K562 (cell line): ENCODE data around the gene SLC22A23. TPM values are rescaled to one million over a fixed set of nuclear protein-coding genes. Genes with fewer than 3 reads are reported as not detected.
A peak's percentile ranks its signal among the peaks of the same experiment; 100 is the strongest.

ENCODE experiments used
- ATF1 ChIP-seq, 2 experiments: fragments of 450-650 bp in 1 of 2; IDR thresholded peaks; 2 replicates each; pipeline ENCODE4 v1.6.1; 2016; ENCODE audit warnings: missing compliant biosample characterization in 1 of 2, missing genetic modification characterization in 1 of 2
- HDAC2 ChIP-seq: fragments of 450-650 bp; IDR thresholded peaks from 2 replicates; pipeline ENCODE4 v1.6.1; 2016; ENCODE audit warnings: mild to moderate bottlenecking
- MAFF ChIP-seq: IDR thresholded peaks from 2 replicates; pipeline ENCODE4 v1.6.1; 2012; ENCODE audit warnings: low read length, improper control_type of control experiment
- MAZ ChIP-seq, 2 experiments: fragments of 450-650 bp in 1 of 2; sonication (generic) in 1 of 2; formaldehyde crosslinking; IDR thresholded peaks in 1 of 2; conservative IDR thresholded peaks in 1 of 2; 2 replicates each; pipeline versions ENCODE4 v1.4.0 to v1.5.0; 2020; ENCODE audit warnings: mild to moderate bottlenecking in 1 of 2, missing genetic modification reagents in 1 of 2
- NR3C1 ChIP-seq: sonication (generic); formaldehyde crosslinking; IDR thresholded peaks from 2 replicates; pipeline ENCODE4 v1.8.1; 2022; ENCODE audit warnings: missing genetic modification reagents
- POLR2G ChIP-seq: fragments of 200-400 bp; formaldehyde crosslinking; IDR thresholded peaks from 2 replicates; pipeline ENCODE4 v1.6.1; 2017; ENCODE audit warnings: low read depth, mild to moderate bottlenecking, antibody characterized with exemption, low read length, moderate library complexity
- POLR3A ChIP-seq: IDR thresholded peaks from 2 replicates; pipeline ENCODE4 v1.6.1; 2011; ENCODE audit warnings: borderline replicate concordance, mild to moderate bottlenecking, moderate library complexity; ENCODE audit not compliant: insufficient read length, insufficient read depth; ENCODE audit errors: extremely low read depth
- PYGO2 ChIP-seq: fragments of 450-650 bp; IDR thresholded peaks from 2 replicates; pipeline ENCODE4 v1.6.1; 2016; ENCODE audit warnings: mild to moderate bottlenecking, missing genetic modification characterization, moderate library complexity, missing compliant biosample characterization
- RBM34 ChIP-seq: fragments of 200-400 bp; formaldehyde crosslinking; IDR thresholded peaks from 2 replicates; pipeline ENCODE4 v1.6.1; 2018; ENCODE audit warnings: low read length, borderline replicate concordance; ENCODE audit not compliant: insufficient read depth
- ZFP36 ChIP-seq: fragments of 150-350 bp; IDR thresholded peaks from 2 replicates; pipeline ENCODE4 v1.6.1; 2018; ENCODE audit warnings: low read length, low read depth; ENCODE audit not compliant: partially characterized antibody
- ZNF445 ChIP-seq: fragments of 250-450 bp; sonication (Bioruptor Pico); IDR thresholded peaks from 2 replicates; pipeline ENCODE4 v1.4.0; 2020; ENCODE audit warnings: low read depth, mild to moderate bottlenecking, moderate library complexity
- ZNF561 ChIP-seq: fragments of 450-650 bp; formaldehyde crosslinking; conservative IDR thresholded peaks from 2 replicates; pipeline ENCODE4 v1.4.0; 2020; ENCODE audit warnings: mild to moderate bottlenecking, moderate library complexity
- polyA plus RNA-seq, 8 experiments: library from polyadenylated mRNA; depleted of rRNA in 4 of 8; stranded (reverse) in 5 of 8; unstranded in 3 of 8; fragments of >200 nt; fragmentation: Nextera tagmentation in 2 of 8; fragmentation: Illumina TruSeq in 1 of 8; extraction: Ambion mirVana in 2 of 8; extraction: Trizol in 1 of 8; gene quantifications; 2 replicates each; pipeline versions ENCODE4 v1.2.1 to v1.2.3, GENCODE V29; 2011 to 2014; ENCODE audit warnings: inconsistent platforms in 1 of 8, missing spikeins in 1 of 8
- total RNA-seq, 7 experiments: library from RNA; depleted of rRNA in 6 of 7; stranded (reverse); fragments of >200 nt in 6 of 7; fragmentation: Illumina TruSeq in 2 of 7; extraction: Trizol in 2 of 7; gene quantifications; 2 replicates each; pipeline versions ENCODE4 v1.2.1 to v1.2.3, GENCODE V29; 2011 to 2021; ENCODE audit warnings: low replicate concordance in 1 of 7
- TF ChIP-seq, protein P1 (sequence below): IDR thresholded peaks from 2 replicates; pipeline ENCODE4 v1.6.1; 2016; ENCODE audit warnings: missing genetic modification characterization, missing compliant biosample characterization
- TF ChIP-seq, protein P2 (sequence below): sonication (generic); formaldehyde crosslinking; IDR thresholded peaks from 2 replicates; pipeline ENCODE4 v1.8.1; 2022; ENCODE audit warnings: missing genetic modification reagents
- TF ChIP-seq, protein P3 (sequence below): fragments of 450-650 bp; IDR thresholded peaks from 2 replicates; pipeline ENCODE4 v1.6.1; 2017; ENCODE audit warnings: antibody characterized with exemption
- TF ChIP-seq, protein P4 (sequence below): sonication (generic); formaldehyde crosslinking; IDR thresholded peaks from 2 replicates; pipeline ENCODE4 v1.8.1; 2023; ENCODE audit warnings: mild to moderate bottlenecking, missing genetic modification reagents
- TF ChIP-seq, protein P5 (sequence below): fragments of 250-450 bp; sonication (Bioruptor Pico); IDR thresholded peaks from 2 replicates; pipeline ENCODE4 v1.4.0; 2020; ENCODE audit warnings: mild to moderate bottlenecking, moderate library complexity, borderline replicate concordance

The SLC22A23 gene
- total and polyA plus RNA-seq, 9 of the 15 experiments (the other 6 are each of a cell fraction or from before 2014, with no cell fraction given) = 0.30 to 8.7 (median 2.5) TPM

DNA sequence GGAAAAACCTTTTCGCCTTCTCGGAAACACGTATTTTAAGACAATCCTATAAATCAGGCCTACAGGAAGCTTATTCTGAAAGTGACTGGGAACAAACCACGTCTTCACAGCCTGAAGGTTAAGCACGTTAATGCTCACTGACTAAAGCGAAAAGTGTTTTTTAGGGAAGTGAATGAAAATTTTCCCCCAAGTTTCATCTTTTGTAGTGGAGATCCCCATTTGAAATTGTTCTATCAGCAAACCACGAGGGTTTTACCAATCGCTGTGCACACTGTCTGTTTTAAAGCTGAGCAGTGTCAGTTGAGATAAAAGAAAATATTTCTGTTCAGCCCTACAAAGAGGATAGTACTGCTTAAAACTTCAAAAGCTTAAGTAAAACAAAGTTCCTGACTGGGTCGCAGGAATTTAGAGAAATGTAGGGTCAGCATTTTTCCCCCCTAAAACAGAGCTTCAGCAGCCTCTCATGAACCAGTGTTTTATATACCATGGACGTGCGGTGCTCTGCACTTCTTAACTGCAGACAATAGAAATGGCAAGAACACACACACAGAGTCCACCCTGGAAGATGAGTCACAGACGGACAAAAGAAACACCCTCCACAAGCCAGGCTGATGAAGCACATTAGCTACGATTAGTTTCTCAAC lies 34.9 kb downstream of the SLC22A23 start (continued):
- TF ChIP-seq, protein P1, sequence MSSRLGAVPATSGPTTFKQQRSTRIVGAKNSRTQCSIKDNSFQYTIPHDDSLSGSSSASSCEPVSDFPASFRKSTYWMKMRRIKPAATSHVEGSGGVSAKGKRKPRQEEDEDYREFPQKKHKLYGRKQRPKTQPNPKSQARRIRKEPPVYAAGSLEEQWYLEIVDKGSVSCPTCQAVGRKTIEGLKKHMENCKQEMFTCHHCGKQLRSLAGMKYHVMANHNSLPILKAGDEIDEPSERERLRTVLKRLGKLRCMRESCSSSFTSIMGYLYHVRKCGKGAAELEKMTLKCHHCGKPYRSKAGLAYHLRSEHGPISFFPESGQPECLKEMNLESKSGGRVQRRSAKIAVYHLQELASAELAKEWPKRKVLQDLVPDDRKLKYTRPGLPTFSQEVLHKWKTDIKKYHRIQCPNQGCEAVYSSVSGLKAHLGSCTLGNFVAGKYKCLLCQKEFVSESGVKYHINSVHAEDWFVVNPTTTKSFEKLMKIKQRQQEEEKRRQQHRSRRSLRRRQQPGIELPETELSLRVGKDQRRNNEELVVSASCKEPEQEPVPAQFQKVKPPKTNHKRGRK (tag) = no peak
- TF ChIP-seq RBM34 (no peak), NR3C1 (CRISPR knock-in tag) (no peak), ZFP36 (no peak), MAZ (CRISPR knock-in tag; conservative IDR thresholded peaks at IDR 0.05 in 1 of 2, IDR thresholded peaks at IDR 0.05 in 1 of 2) (no peak), PYGO2 (no peak), ATF1 (CRISPR knock-in tag; IDR thresholded peaks at IDR 0.05) (no peak), ATF1 (tag; IDR thresholded peaks at IDR 0.05) (no peak), ZNF561 (no peak), POLR3A (no peak), ZNF445 (CRISPR knock-in tag) (no peak), POLR2G (no peak), HDAC2 (no peak), MAFF (peak; percentile 84)
- TF ChIP-seq, protein P2, sequence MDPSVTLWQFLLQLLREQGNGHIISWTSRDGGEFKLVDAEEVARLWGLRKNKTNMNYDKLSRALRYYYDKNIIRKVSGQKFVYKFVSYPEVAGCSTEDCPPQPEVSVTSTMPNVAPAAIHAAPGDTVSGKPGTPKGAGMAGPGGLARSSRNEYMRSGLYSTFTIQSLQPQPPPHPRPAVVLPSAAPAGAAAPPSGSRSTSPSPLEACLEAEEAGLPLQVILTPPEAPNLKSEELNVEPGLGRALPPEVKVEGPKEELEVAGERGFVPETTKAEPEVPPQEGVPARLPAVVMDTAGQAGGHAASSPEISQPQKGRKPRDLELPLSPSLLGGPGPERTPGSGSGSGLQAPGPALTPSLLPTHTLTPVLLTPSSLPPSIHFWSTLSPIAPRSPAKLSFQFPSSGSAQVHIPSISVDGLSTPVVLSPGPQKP (CRISPR knock-in tag) = no peak
- TF ChIP-seq, protein P3, sequence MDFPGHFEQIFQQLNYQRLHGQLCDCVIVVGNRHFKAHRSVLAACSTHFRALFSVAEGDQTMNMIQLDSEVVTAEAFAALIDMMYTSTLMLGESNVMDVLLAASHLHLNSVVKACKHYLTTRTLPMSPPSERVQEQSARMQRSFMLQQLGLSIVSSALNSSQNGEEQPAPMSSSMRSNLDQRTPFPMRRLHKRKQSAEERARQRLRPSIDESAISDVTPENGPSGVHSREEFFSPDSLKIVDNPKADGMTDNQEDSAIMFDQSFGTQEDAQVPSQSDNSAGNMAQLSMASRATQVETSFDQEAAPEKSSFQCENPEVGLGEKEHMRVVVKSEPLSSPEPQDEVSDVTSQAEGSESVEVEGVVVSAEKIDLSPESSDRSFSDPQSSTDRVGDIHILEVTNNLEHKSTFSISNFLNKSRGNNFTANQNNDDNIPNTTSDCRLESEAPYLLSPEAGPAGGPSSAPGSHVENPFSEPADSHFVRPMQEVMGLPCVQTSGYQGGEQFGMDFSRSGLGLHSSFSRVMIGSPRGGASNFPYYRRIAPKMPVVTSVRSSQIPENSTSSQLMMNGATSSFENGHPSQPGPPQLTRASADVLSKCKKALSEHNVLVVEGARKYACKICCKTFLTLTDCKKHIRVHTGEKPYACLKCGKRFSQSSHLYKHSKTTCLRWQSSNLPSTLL = no peak
- TF ChIP-seq, protein P4, sequence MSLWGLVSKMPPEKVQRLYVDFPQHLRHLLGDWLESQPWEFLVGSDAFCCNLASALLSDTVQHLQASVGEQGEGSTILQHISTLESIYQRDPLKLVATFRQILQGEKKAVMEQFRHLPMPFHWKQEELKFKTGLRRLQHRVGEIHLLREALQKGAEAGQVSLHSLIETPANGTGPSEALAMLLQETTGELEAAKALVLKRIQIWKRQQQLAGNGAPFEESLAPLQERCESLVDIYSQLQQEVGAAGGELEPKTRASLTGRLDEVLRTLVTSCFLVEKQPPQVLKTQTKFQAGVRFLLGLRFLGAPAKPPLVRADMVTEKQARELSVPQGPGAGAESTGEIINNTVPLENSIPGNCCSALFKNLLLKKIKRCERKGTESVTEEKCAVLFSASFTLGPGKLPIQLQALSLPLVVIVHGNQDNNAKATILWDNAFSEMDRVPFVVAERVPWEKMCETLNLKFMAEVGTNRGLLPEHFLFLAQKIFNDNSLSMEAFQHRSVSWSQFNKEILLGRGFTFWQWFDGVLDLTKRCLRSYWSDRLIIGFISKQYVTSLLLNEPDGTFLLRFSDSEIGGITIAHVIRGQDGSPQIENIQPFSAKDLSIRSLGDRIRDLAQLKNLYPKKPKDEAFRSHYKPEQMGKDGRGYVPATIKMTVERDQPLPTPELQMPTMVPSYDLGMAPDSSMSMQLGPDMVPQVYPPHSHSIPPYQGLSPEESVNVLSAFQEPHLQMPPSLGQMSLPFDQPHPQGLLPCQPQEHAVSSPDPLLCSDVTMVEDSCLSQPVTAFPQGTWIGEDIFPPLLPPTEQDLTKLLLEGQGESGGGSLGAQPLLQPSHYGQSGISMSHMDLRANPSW (CRISPR knock-in tag) = no peak
- TF ChIP-seq, protein P5, sequence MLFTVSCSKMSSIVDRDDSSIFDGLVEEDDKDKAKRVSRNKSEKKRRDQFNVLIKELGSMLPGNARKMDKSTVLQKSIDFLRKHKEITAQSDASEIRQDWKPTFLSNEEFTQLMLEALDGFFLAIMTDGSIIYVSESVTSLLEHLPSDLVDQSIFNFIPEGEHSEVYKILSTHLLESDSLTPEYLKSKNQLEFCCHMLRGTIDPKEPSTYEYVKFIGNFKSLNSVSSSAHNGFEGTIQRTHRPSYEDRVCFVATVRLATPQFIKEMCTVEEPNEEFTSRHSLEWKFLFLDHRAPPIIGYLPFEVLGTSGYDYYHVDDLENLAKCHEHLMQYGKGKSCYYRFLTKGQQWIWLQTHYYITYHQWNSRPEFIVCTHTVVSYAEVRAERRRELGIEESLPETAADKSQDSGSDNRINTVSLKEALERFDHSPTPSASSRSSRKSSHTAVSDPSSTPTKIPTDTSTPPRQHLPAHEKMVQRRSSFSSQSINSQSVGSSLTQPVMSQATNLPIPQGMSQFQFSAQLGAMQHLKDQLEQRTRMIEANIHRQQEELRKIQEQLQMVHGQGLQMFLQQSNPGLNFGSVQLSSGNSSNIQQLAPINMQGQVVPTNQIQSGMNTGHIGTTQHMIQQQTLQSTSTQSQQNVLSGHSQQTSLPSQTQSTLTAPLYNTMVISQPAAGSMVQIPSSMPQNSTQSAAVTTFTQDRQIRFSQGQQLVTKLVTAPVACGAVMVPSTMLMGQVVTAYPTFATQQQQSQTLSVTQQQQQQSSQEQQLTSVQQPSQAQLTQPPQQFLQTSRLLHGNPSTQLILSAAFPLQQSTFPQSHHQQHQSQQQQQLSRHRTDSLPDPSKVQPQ = no peak
